Astrocyte (in vitro differentiated cells and primary cell): ENCODE measurements around the gene HM13. TPM values are rescaled to one million over a fixed set of nuclear protein-coding genes. Genes with fewer than 3 reads are reported as not detected.

Experiments
- DNase-seq: peaks from one replicate; pipeline ENCODE4 v3.0.0-alpha.2; 2010; ENCODE audit warnings: low read depth
- FAIRE-seq: peaks from 2 replicates; lab custom pipeline; 2011; peaks lifted over from hg19 to GRCh38; lab: Jason Lieb, UNC
- H2AFZ ChIP-seq: 2 replicates; pipeline ENCODE4 v1.6.0; 2012; ENCODE audit warnings: low read depth, low read length, inconsistent platforms
- H3K27ac ChIP-seq: 2 replicates; pipeline ENCODE4 v1.5.1; 2011; ENCODE audit warnings: low read depth, low read length, inconsistent platforms
- H3K27me3 ChIP-seq: 2 replicates; pipeline ENCODE4 v1.6.0; 2011; ENCODE audit warnings: low read length, inconsistent platforms; ENCODE audit not compliant: insufficient read depth
- H3K36me3 ChIP-seq: 2 replicates; pipeline ENCODE4 v1.5.1; 2011; ENCODE audit warnings: low read length, inconsistent platforms; ENCODE audit not compliant: insufficient read depth
- H3K4me1 ChIP-seq: 2 replicates; pipeline ENCODE4 v1.5.1; 2011; ENCODE audit warnings: low read length, inconsistent platforms; ENCODE audit not compliant: insufficient read depth
- H3K4me2 ChIP-seq: 2 replicates; pipeline ENCODE4 v1.6.0; 2012; ENCODE audit warnings: low read length, inconsistent platforms
- H3K4me3 ChIP-seq: 2 replicates; pipeline ENCODE4 v1.5.1; 2011; ENCODE audit warnings: low read depth, mild to moderate bottlenecking, low read length, inconsistent platforms; ENCODE audit not compliant: insufficient read depth
- H3K79me2 ChIP-seq: 2 replicates; pipeline ENCODE4 v1.6.0; 2012; ENCODE audit warnings: mild to moderate bottlenecking, low read length, inconsistent platforms; ENCODE audit not compliant: insufficient read depth
- H3K9ac ChIP-seq: 2 replicates; pipeline ENCODE4 v1.6.0; 2012; ENCODE audit warnings: mild to moderate bottlenecking, low read length, inconsistent platforms
- H3K9me3 ChIP-seq: 2 replicates; pipeline ENCODE4 v1.5.1; 2012; ENCODE audit warnings: low read depth, mild to moderate bottlenecking, low read length, inconsistent platforms; ENCODE audit not compliant: insufficient read depth
- H4K20me1 ChIP-seq: 2 replicates; pipeline ENCODE4 v1.6.0; 2012; ENCODE audit warnings: low read length, inconsistent platforms; ENCODE audit not compliant: insufficient read depth
- H3K27ac Mint-ChIP-seq: one replicate; pipeline ENCODE4 v1.8.0; 2021; ENCODE audit warnings: mild to moderate bottlenecking, mixed read lengths; ENCODE audit not compliant: unreplicated experiment
- H3K27me3 Mint-ChIP-seq: one replicate; pipeline ENCODE4 v1.8.0; 2021; ENCODE audit warnings: low read depth, mixed read lengths; ENCODE audit not compliant: unreplicated experiment
- H3K36me3 Mint-ChIP-seq: one replicate; pipeline ENCODE4 v1.8.0; 2021; ENCODE audit warnings: low read depth, mixed read lengths; ENCODE audit not compliant: unreplicated experiment
- H3K4me1 Mint-ChIP-seq: one replicate; pipeline ENCODE4 v1.8.0; 2021; ENCODE audit warnings: low read depth, mixed read lengths; ENCODE audit not compliant: unreplicated experiment
- H3K4me3 Mint-ChIP-seq: one replicate; pipeline ENCODE4 v1.8.0; 2021; ENCODE audit warnings: mild to moderate bottlenecking, moderate library complexity, mixed read lengths; ENCODE audit not compliant: unreplicated experiment
- H3K9me3 Mint-ChIP-seq: one replicate; pipeline ENCODE4 v1.8.0; 2021; ENCODE audit warnings: mild to moderate bottlenecking, mixed read lengths; ENCODE audit not compliant: unreplicated experiment
- CTCF ChIP-seq: IDR thresholded peaks from 2 replicates; pipeline ENCODE4 v1.5.1; 2011; ENCODE audit warnings: low read depth, mild to moderate bottlenecking, inconsistent platforms, low read length, moderate library complexity; ENCODE audit not compliant: insufficient read depth
- EZH2 ChIP-seq: IDR thresholded peaks from 2 replicates; pipeline ENCODE4 v1.6.1; 2012; ENCODE audit warnings: mild to moderate bottlenecking, low read length, inconsistent platforms; ENCODE audit not compliant: insufficient read depth
- total RNA-seq: library from RNA; stranded (reverse); gene quantifications from 2 replicates; pipeline ENCODE4 v1.2.1, GENCODE V29; 2021

The HM13 gene
- total RNA-seq, 1 donor from 2014 or later, result 399 TPM

GRCh38 chr20:31576751-31577150 lies 62.5 kb downstream of the HM13 start:
- Histone ChIP-seq H3K36me3 (no peaks in the 10 kb centered on the region), H4K20me1 (no peaks in the 10 kb centered on the region), H3K4me2 (no peak overlapping the region), H3K79me2 (no peaks in the 10 kb centered on the region), H3K27ac (no peak overlapping the region), H3K4me1 (peaks cover 17% of the 10 kb centered on the region), H3K9me3 (no peaks in the 10 kb centered on the region), H2AFZ (no peak overlapping the region), H3K4me3 (no peak overlapping the region), H3K9ac (no peak overlapping the region), H3K27me3 (no peaks in the 10 kb centered on the region)
- Mint-ChIP-seq H3K27me3 (peaks cover 5% of the 10 kb centered on the region), H3K4me3 (no peak overlapping the region), H3K9me3 (no peaks in the 10 kb centered on the region), H3K4me1 (peaks cover 15% of the 10 kb centered on the region), H3K27ac (no peak overlapping the region), H3K36me3 (peaks cover 7% of the 10 kb centered on the region)
- FAIRE-seq (no peak), DNase-seq (no peak)
- TF ChIP-seq EZH2, result no peak
- TF ChIP-seq CTCF, result no peak

DNA sequence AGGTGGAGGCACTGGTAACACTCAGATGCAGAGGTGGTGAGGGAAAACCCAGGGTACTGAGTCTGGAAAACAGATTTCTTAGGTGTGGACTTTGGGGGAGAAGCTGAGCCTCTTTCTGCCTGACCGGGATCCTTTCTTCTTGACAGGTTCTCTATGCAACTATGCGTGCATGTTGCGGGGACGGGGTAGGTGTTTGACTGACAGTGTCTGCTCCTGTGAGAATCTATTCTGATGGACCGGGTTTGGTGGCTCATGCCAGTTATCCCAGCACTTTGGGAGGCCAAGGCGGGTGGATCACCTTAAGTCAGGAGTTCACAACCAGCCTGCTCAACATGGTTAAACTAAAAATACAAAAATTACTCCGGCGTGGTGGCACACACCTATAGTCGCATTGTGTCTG lies 63.0 kb downstream of the HM13 start:
- FAIRE-seq (no peak), DNase-seq (no peak)
- peak overlapping the region; percentile 18 for H3K4me3 Mint-ChIP-seq
- no peaks in the 10 kb centered on the region for H4K20me1 ChIP-seq
- no peak overlapping the region for H3K27ac Mint-ChIP-seq
- H3K27me3 ChIP-seq, result no peaks in the 10 kb centered on the region
- H3K4me1 Mint-ChIP-seq, result peaks cover 13% of the 10 kb centered on the region
- no peaks in the 10 kb centered on the region for H3K9me3 ChIP-seq
- no peak overlapping the region for H2AFZ ChIP-seq
- no peak overlapping the region for H3K27ac ChIP-seq
- H3K36me3 Mint-ChIP-seq, result peaks cover 7% of the 10 kb centered on the region
- no peak overlapping the region for H3K9ac ChIP-seq
- H3K79me2 ChIP-seq, result no peaks in the 10 kb centered on the region
- H3K4me2 ChIP-seq, result no peak overlapping the region
- no peaks in the 10 kb centered on the region for H3K36me3 ChIP-seq
- peaks cover 5% of the 10 kb centered on the region for H3K27me3 Mint-ChIP-seq
- no peak overlapping the region for H3K4me3 ChIP-seq
- peaks cover 15% of the 10 kb centered on the region for H3K4me1 ChIP-seq
- no peaks in the 10 kb centered on the region for H3K9me3 Mint-ChIP-seq
- no peak for TF ChIP-seq CTCF
- no peak for TF ChIP-seq EZH2

DNA sequence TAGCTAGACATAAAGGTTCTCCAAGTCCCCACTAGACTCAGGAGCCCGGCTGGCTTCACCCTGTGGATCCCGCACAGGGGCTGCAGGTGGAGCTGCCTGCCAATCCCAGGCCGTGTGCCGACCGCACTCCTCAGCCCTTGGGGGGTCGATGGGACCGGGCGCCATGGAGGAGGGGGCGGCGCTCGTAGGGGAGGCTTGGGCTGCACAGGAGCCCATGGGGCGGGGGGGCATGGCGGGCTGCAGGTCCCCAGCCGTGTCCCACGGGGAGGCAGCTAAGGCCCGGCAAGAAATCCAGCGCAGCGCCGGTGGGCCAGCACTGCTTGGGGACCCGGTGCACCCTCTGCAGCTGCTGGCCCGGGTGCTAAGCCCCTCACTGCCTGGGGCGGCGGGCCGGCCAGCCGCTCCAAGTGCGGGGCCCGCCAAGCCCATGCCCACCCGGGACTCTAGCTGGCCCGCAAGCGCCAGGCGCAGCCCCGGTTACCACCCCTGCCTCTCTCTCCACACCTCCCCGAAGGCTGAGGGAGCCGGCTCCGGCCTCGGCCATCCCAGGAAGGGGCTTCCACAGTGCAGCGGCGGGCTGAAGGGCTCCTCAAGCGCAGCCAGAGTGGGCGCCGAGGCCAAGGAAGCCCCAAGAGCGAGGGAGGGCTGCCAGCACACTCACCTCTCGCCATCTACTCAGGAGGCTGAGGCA lies 64.4 kb downstream of the HM13 start:
- Histone ChIP-seq H3K36me3 (no peaks in the 10 kb centered on the region), H3K4me2 (no peak overlapping the region), H3K27me3 (no peaks in the 10 kb centered on the region), H3K4me1 (peaks cover 6% of the 10 kb centered on the region), H3K27ac (no peak overlapping the region), H3K79me2 (no peaks in the 10 kb centered on the region), H3K9ac (no peak overlapping the region), H2AFZ (no peak overlapping the region), H3K4me3 (no peak overlapping the region), H3K9me3 (no peaks in the 10 kb centered on the region), H4K20me1 (no peaks in the 10 kb centered on the region)
- no peak for DNase-seq
- no peak for FAIRE-seq
- peaks cover 7% of the 10 kb centered on the region for H3K36me3 Mint-ChIP-seq
- no peak overlapping the region for H3K27ac Mint-ChIP-seq
- no peak overlapping the region for H3K4me3 Mint-ChIP-seq
- peaks cover 5% of the 10 kb centered on the region for H3K27me3 Mint-ChIP-seq
- no peak for TF ChIP-seq CTCF
- no peak for TF ChIP-seq EZH2
- H3K4me1 Mint-ChIP-seq, result peaks cover 6% of the 10 kb centered on the region
- no peaks in the 10 kb centered on the region for H3K9me3 Mint-ChIP-seq
